T-cell (primary cell): ENCODE measurements around the gene LDAH. TPM values are rescaled to one million over a fixed set of nuclear protein-coding genes. Genes with fewer than 3 reads are reported as not detected.

ENCODE experiments used
- ATAC-seq, 4 experiments: fragments of 200-7000 bp in 3 of 4; fragments of 150-1000 bp in 1 of 4; cut with Tn5 transposase; replicated peaks in 1 of 4; 1 replicate in 3 of 4; 2 replicates in 1 of 4; pipeline ENCODE4 v1.10.0; 2021; ENCODE audit warnings: moderate library complexity in 3 of 4, mild to moderate bottlenecking in 2 of 4, moderate number of reproducible peaks in 1 of 4
- CTCF ChIA-PET, 2 donors: fragments of 300-600 bp; sonication (Branson Sonifier 250); formaldehyde crosslinking; loops; one replicate each; lab custom pipeline; 2022; ENCODE audit warnings: antibody characterized with exemption in 2 of 2; lab: Charles Lee
- POLR2A ChIA-PET, 2 donors: fragments of 300-600 bp; sonication (Branson Sonifier 250); formaldehyde crosslinking; loops; one replicate each; lab custom pipeline; 2022; ENCODE audit warnings: antibody characterized with exemption in 2 of 2; lab: Charles Lee
- DNase-seq, 35 experiments: peaks; one replicate each; pipeline versions ENCODE4 v3.0.0 to v3.0.0-alpha.2; 2013 to 2023
- H3K27ac ChIP-seq: one replicate; pipeline ENCODE4 v1.5.1; 2013; ENCODE audit warnings: low read length
- H3K27me3 ChIP-seq, 2 experiments: replicated peaks in 1 of 2; 1 replicate in 1 of 2; 2 replicates in 1 of 2; pipeline versions ENCODE4 v1.6.1 to v1.7.0; 2013; ENCODE audit warnings: low read length in 1 of 2, mixed read lengths in 1 of 2; ENCODE audit not compliant: control insufficient read depth in 2 of 2, insufficient read depth in 2 of 2; ENCODE audit errors: extremely low read depth in 1 of 2
- H3K36me3 ChIP-seq, 2 donors: 1 replicate in 1 of 2; 2 replicates in 1 of 2; pipeline versions ENCODE4 v1.6.1 to v1.7.0; 2013; ENCODE audit warnings: low read length in 1 of 2; ENCODE audit not compliant: control insufficient read depth in 2 of 2, insufficient read depth in 1 of 2; ENCODE audit errors: extremely low read depth in 1 of 2
- H3K4me1 ChIP-seq, 2 experiments: 1 replicate in 1 of 2; 2 replicates in 1 of 2; pipeline versions ENCODE4 v1.6.1 to v1.7.0; 2013; ENCODE audit warnings: low read length in 2 of 2, mixed read lengths in 1 of 2; ENCODE audit not compliant: insufficient read depth in 2 of 2, control insufficient read depth in 1 of 2; ENCODE audit errors: extremely low read depth in 1 of 2
- H3K4me3 ChIP-seq, 2 donors: 1 replicate in 1 of 2; 2 replicates in 1 of 2; pipeline versions ENCODE4 v1.5.1 to v1.7.0; 2013; ENCODE audit warnings: mild to moderate bottlenecking in 2 of 2, low read length in 1 of 2, moderate library complexity in 1 of 2; ENCODE audit not compliant: control insufficient read depth in 1 of 2; ENCODE audit errors: extremely low read depth in 1 of 2
- H3K9me3 ChIP-seq: 2 replicates; pipeline ENCODE4 v1.7.0; 2013
- H3K27ac Mint-ChIP-seq, 2 donors: one replicate each; pipeline ENCODE4 v1.8.0; 2020 to 2021; ENCODE audit warnings: mild to moderate bottlenecking in 2 of 2, mixed read lengths in 2 of 2
- H3K27me3 Mint-ChIP-seq, 2 donors: one replicate each; pipeline ENCODE4 v1.8.0; 2021 to 2022; ENCODE audit warnings: mixed read lengths in 2 of 2
- H3K36me3 Mint-ChIP-seq: one replicate; pipeline ENCODE4 v1.8.0; 2021; ENCODE audit warnings: mixed read lengths
- H3K4me1 Mint-ChIP-seq, 3 donors: one replicate each; pipeline ENCODE4 v1.8.0; 2020 to 2022; ENCODE audit warnings: mixed read lengths in 3 of 3, mild to moderate bottlenecking in 1 of 3
- H3K4me3 Mint-ChIP-seq, 3 donors: one replicate each; pipeline ENCODE4 v1.8.0; 2020 to 2022; ENCODE audit warnings: mild to moderate bottlenecking in 3 of 3, mixed read lengths in 3 of 3, moderate library complexity in 3 of 3
- H3K9me3 Mint-ChIP-seq, 3 donors: one replicate each; pipeline ENCODE4 v1.8.0; 2020 to 2022; ENCODE audit warnings: mixed read lengths in 3 of 3
- WGBS: methylation state at CpG from one replicate; pipeline ENCODE4 v1.1.5; 2013; ENCODE audit warnings: missing lambda C conversion rate; ENCODE audit not compliant: insufficient coverage; 5-methylcytosine and 5-hydroxymethylcytosine counted together
- total RNA-seq, 35 experiments: library from RNA in 6 of 35; stranded (reverse) in 6 of 35; fragments of 120-200 nt in 1 of 35; gene quantifications; one replicate each; pipeline versions ENCODE4 v1.2.1 to v1.2.4 and lab custom pipeline; 2013 to 2026

LDAH gene
- total RNA-seq, 5 donors from 2014 or later (not counting 1 experiment from before 2014, with no cell fraction given) = 12.3 to 21.2 (median 18.1) TPM

DNA sequence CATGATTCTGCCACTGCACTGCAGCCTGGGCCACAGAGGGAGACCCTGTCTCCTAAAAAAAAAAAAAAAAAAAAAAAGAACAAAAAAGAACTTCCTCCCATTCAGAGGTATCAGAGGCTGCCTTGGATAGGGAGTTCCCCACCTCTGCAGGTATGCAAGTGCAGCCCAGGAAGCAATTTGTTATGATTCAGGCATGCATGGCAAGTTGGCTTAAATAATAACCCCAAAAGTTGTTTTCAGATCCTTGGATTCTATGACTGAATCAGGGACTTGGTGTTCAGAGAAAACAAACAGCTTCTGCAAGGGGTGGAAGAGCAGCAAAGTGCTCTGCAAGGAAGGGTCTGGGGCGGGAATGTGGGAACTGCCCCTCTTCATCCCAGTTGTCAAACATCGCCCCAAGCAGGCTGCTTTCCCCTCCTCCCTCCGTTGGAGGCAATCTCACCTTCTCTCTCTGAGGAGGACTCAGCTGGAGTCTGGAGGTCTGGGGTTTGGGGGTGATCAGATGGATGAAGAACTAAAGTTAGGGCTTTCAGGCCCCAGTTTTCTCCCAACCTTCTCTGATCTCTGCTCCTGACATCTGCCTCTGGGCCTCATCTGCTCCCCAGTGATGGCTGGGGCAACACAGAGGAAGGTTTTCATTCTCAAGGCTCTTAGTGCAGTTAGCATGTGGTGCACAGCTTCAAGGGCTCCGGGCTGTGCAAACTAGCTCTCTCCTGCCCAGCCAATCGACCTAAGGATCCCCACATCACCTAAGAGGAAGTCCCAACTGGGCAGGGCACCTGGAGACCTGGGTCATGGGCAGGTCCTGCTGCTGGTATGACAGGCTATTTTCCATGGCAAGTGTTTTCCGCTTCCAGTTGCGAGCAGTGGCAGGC, 159.5 kb downstream of the LDAH start:
- DNase-seq = peak in 1 of 35 experiments; percentile 10
- no peak overlapping the region for H3K27ac Mint-ChIP-seq
- no peaks in the 10 kb centered on the region for H3K9me3 Mint-ChIP-seq
- no peak overlapping the region for H3K4me3 ChIP-seq
- ATAC-seq = no peak
- peaks cover 62 to 73% of the 10 kb centered on the region in 2 donors for H3K27me3 Mint-ChIP-seq
- H3K36me3 ChIP-seq = no peaks in the 10 kb centered on the region
- no peak overlapping the region for H3K27ac ChIP-seq
- H3K4me1 Mint-ChIP-seq = peaks cover 6 to 18% (median 15%) of the 10 kb centered on the region in 3 donors
- ChIA-PET POLR2A (no interaction called here), CTCF (interaction anchor here (0.6 to 1.2 kb wide), 4 partner anchors 296 to 352 kb away, joined by 3 to 4 read pairs (median 4); no protein-coding TSS in a partner anchor)
- H3K4me3 Mint-ChIP-seq = no peak overlapping the region
- H3K27me3 ChIP-seq = peaks cover 26 to 71% of the 10 kb centered on the region in 2 experiments
- WGBS = 45% methylated on average over 3 of the region's 7 CpGs
- no peaks in the 10 kb centered on the region for H3K9me3 ChIP-seq
- H3K36me3 Mint-ChIP-seq = no peaks in the 10 kb centered on the region
- H3K4me1 ChIP-seq = peaks cover 0 to 28% of the 10 kb centered on the region in 2 experiments

DNA sequence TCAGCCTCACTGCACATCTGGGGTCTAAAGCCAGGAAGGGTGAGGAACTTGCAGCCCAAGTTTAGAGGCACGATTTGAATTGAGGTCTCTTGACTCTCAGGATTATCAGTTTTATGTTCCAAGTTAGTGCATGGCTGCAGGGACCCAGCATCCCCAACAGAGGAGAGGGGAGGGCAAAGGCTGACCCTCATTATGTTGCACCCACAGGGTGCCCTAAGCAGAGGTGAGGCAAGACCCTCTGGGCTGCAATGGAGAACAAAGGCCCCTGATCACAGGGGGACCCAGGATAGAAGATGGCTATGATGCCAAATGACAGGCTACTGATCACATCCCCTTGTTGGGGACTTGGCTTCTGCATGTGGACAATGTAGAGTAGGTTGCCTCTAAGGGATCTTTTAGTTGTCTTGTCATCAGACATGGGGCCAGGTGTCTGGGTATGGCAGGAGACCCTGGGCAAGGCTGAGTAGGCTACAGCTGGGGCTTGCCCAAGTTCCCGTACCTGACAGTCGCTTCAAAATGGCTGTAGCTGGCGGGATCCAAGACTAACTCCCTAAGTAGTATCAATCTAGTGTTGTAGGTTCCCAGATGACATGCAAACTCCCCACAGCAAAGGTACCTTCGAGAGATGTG, 160.5 kb downstream of the LDAH start:
- Mint-ChIP-seq H3K4me1 (peaks cover 6 to 12% (median 12%) of the 10 kb centered on the region in 3 donors), H3K27me3 (peaks cover 60 to 70% of the 10 kb centered on the region in 2 donors), H3K27ac (no peak overlapping the region), H3K9me3 (no peaks in the 10 kb centered on the region), H3K4me3 (no peak overlapping the region), H3K36me3 (no peaks in the 10 kb centered on the region)
- ATAC-seq (no peak), DNase-seq (no peak)
- no CpG with 5 or more reads among the region's 5 CpGs for WGBS
- Histone ChIP-seq H3K4me1 (peaks cover 0 to 24% of the 10 kb centered on the region in 2 experiments), H3K36me3 (no peaks in the 10 kb centered on the region), H3K9me3 (no peaks in the 10 kb centered on the region), H3K4me3 (no peak overlapping the region), H3K27me3 (peaks cover 19 to 61% of the 10 kb centered on the region in 2 experiments), H3K27ac (no peak overlapping the region)
- ChIA-PET CTCF (interaction anchor here (0.7 to 3.7 kb wide), 12 partner anchors 11 to 351 kb away, joined by 3 to 63 read pairs (median 4); partner anchors contain the start of gene HS1BP3 (in 2 of the 2)), POLR2A (interaction anchor here in 1 of 2 donors (0.6 kb wide), 1 partner anchor 301 kb away, joined by 5 read pairs; no protein-coding TSS in a partner anchor)

DNA sequence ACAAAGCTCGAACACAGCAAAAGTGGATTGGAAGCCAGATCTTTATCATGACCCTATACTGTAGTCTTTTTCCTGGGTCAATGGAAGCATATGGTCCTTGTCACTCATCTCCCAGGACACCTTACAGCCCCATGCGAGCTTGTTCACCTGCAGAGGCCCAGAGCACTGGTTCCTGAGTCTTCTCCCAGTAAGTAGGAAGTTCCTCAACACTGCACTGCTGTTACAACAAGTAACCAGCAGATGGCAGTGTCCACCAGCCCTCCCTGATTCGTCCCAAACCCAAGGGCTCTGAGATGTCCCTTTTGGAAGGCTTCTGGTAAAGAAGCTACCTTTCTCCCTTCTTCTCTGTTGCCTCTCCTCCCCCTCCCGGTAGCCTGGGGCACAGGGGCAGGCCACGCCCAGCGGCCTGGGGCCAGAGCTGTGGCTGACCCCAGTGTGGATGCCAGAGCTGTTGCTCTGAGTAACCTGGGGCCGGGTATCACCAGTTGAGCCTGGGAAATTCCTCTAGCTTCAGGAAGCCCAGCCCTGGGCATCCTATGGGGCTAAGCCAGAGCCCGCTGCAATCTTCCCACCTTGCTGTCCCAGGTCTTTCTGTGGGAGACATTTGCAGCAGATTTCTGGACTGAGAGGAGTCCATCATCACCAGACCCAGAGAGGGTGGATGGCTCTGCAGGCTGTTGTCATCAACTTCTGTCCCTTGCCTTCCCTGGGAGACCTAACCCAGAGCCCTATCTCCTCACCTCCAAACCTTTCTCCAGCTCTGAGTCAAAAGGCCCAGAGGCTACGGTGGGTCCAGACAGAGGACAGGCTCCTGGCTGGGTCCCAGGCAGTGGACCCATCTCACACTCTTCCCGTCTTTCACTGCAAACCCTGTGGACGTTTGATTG, 161.2 kb downstream of the LDAH start:
- H3K4me3 ChIP-seq = no peak overlapping the region
- H3K27ac Mint-ChIP-seq = no peak overlapping the region
- H3K27me3 Mint-ChIP-seq = peaks cover 60 to 70% of the 10 kb centered on the region in 2 donors
- H3K27me3 ChIP-seq = peaks cover 19 to 59% of the 10 kb centered on the region in 2 experiments
- H3K4me3 Mint-ChIP-seq = no peak overlapping the region
- ChIA-PET CTCF (interaction anchor here (0.6 to 3.7 kb wide), 26 partner anchors 10 to 656 kb away, joined by 3 to 63 read pairs (median 4); partner anchors contain the start of genes HS1BP3 (in 2 of the 2) and RHOB (in 1 of the 2)), POLR2A (interaction anchor here (0.6 kb wide), 4 partner anchors 10 to 302 kb away, joined by 3 to 5 read pairs (median 3); partner anchors contain the start of gene HS1BP3 (in 1 of the 2))
- no peaks in the 10 kb centered on the region for H3K36me3 ChIP-seq
- no peaks in the 10 kb centered on the region for H3K36me3 Mint-ChIP-seq
- H3K9me3 ChIP-seq = no peaks in the 10 kb centered on the region
- ATAC-seq (peak; percentile 65 to 79 (median 75)), DNase-seq (peak in 34 of 35 experiments; percentile 20 to 85 (median 50))
- H3K27ac ChIP-seq = no peak overlapping the region
- no peaks in the 10 kb centered on the region for H3K9me3 Mint-ChIP-seq
- H3K4me1 ChIP-seq = peaks cover 0 to 21% of the 10 kb centered on the region in 2 experiments
- 42% methylated on average over 9 of the region's 11 CpGs for WGBS
- H3K4me1 Mint-ChIP-seq = peaks cover 6 to 12% (median 12%) of the 10 kb centered on the region in 3 donors

GRCh38 chr2:20660506-20661420, 162.1 kb downstream of the LDAH start:
- peaks cover 60 to 65% of the 10 kb centered on the region in 2 donors for H3K27me3 Mint-ChIP-seq
- no peak overlapping the region for H3K27ac Mint-ChIP-seq
- no peaks in the 10 kb centered on the region for H3K9me3 Mint-ChIP-seq
- Histone ChIP-seq H3K4me3 (no peak overlapping the region), H3K9me3 (no peaks in the 10 kb centered on the region), H3K36me3 (no peaks in the 10 kb centered on the region), H3K27ac (no peak overlapping the region), H3K27me3 (peaks cover 19 to 55% of the 10 kb centered on the region in 2 experiments), H3K4me1 (peaks cover 0 to 12% of the 10 kb centered on the region in 2 experiments)
- CTCF ChIA-PET = interaction anchor here (0.5 to 3.7 kb wide), 24 partner anchors 9 to 656 kb away, joined by 3 to 63 read pairs (median 4); partner anchors contain the start of genes HS1BP3 (in 2 of the 2) and RHOB (in 1 of the 2)
- ATAC-seq (no peak), DNase-seq (no peak)
- no peaks in the 10 kb centered on the region for H3K36me3 Mint-ChIP-seq
- no peak overlapping the region for H3K4me3 Mint-ChIP-seq
- POLR2A ChIA-PET = interaction anchor here in 1 of 2 donors (0.6 kb wide), 3 partner anchors 10 to 179 kb away, joined by 3 read pairs; partner anchors contain the start of gene HS1BP3
- WGBS = 41% methylated on average over 3 of the region's 8 CpGs
- H3K4me1 Mint-ChIP-seq = peaks cover 6 to 8% (median 7%) of the 10 kb centered on the region in 3 donors

DNA sequence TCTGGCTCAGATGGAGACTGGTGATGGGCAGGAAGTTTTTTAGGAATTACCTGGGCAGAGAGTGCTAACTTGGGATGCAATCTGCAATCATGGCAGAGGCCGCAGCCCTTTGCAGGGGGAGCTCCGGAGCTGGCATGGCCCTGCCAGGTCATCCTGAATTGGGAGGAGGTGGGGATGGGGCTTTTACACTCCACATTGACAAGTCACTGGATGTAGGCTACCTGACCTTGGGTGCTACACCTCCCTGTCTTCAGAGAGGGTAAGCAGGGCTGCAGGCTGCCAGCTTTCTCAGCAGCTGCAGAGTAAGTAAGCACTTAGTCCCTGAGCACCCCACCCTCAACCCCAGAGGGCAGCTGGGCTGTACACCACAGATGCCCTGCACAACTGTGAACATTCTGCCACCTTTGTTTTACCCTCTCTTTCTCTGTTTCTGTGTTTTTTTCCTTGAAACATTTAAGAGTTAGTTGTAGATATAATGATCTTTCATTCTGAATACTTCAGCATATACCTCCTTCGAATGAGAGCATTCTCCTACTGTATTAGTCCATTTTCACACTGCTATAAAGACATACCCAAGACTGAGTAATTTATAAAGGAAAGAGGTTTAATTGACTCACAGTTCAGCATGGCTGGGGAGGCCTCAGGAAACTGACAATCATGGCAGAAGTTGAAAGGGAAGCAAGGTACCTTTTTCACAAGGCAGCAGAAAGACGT, 165.2 kb downstream of the LDAH start:
- H3K36me3 Mint-ChIP-seq = no peaks in the 10 kb centered on the region
- DNase-seq = no peak
- ATAC-seq = no peak
- no peaks in the 10 kb centered on the region for H3K9me3 Mint-ChIP-seq
- no peaks in the 10 kb centered on the region for H3K9me3 ChIP-seq
- 100% methylated on average over 1 of the region's 4 CpGs for WGBS
- H3K27ac ChIP-seq = no peak overlapping the region
- H3K4me1 Mint-ChIP-seq = peaks cover 0 to 4% (median 0%) of the 10 kb centered on the region in 3 donors
- no peak overlapping the region for H3K4me3 ChIP-seq
- H3K27me3 Mint-ChIP-seq = peaks cover 39 to 41% of the 10 kb centered on the region in 2 donors
- no peak overlapping the region for H3K27ac Mint-ChIP-seq
- ChIA-PET POLR2A (no interaction called here), CTCF (interaction anchor here in 1 of 2 donors (2.0 kb wide), 1 partner anchor 8 kb away, joined by 4 read pairs; no protein-coding TSS in a partner anchor)
- no peaks in the 10 kb centered on the region for H3K36me3 ChIP-seq
- H3K27me3 ChIP-seq = peaks cover 14 to 24% of the 10 kb centered on the region in 2 experiments
- no peak overlapping the region for H3K4me3 Mint-ChIP-seq
- H3K4me1 ChIP-seq = peaks cover 0 to 5% of the 10 kb centered on the region in 2 experiments
